DMS79 treated with DMSO at 0.1 percent for 48 hours (cell line): ENCODE measurements around the gene TYW1.
"Not testable (repeated sequence)": the region's sequence is repeated elsewhere in the genome, so short reads cannot be mapped to it uniquely, and the experiment has no call there.

ENCODE experiments used
- DNase-seq: peaks from one replicate; lab custom pipeline; 2025; lab: John Stamatoyannopoulos, UW

TYW1 gene

DNA sequence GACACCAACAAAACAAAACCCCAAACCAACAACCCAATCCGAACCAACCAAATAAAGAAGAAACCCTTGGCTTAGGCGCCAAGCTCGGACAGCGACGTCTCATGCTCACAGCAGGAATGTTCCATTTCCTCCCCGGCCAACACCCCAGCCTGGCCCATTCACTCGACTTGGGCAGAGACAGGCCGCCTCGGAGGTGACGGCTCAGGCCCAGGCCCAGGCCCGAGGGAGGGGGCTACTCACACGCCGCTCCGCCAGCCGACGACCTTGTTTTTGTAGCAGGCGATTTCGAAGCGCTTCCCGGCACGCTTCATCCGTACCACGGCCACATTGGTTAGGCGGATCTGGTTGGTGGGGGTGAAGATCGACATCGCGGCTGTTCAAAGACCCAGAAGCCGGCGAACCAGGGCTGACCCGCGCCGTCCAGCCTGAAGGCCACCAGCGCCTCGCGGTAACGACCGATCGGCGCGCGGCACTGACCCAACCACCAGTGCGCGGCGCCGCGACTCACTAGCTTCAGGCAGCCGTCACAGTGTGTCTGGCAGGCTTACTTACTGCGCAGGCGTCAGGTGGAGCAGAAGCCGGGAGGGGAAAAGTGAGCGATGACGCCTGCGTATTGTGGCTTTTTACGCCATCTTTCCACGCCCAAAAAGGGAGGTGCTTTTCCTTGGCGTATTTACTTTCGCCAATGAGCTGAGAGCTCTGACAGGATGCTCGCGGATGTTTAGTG lies 1.4 kb upstream of the TYW1 start, which contains the start of gene SBDS:
TSS of gene SBDS (minus strand) at position 537 of the 727 bp plus-strand sequence. CDS start at position 368, 169 bp downstream.
- DNase-seq, result peak; percentile 95

DNA sequence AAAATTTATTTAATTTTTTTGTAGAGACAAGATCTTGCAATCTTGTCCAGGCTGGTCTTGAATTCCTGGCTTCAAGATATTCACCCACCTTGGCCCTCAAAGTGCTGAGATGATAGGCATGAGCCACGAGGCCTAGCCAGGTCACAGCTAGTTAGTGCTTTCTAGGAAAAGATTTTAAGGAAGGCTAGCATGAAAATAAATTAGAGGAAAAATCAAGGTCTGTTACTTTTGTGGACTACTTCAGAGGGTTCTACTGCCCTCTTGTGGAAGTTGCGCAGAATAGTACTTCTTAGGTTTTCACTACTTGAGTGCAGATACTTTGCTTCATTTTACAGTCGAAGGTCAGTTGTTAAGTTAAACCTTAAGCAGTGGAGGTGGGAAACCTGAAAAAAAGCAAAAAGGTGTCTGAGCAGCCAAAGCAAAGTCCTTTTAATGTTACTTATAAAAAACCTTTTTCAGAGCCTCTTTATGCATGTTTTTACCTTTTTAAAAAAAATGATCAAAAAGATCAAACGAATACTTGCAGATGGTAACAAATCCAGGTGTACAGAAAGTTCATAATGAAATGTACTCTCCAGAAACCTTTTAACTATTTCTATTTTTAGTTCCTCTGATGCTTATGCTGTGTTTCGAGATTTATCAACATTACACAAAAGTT lies 4.1 kb downstream of the TYW1 start:
- peak; percentile 31 for DNase-seq

DNA sequence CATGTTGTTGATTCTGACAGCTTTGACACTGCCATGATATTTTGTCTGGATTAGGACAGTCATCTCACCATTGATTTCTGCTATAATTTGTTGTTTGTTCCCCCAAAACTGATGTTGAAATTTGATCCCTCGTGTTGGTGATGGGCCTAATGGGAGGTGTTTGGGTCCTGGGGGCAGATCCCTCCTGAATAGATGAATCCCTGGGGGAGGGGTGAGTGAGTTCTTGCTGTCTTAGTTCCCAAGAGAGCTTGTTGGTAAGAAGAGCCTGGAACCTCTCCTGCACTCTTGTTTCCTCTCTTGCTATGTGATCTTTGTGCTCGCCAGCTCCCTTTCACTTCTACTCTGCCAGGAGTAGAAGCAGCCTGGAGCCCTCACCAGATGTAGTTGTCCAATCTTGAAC lies 7.5 kb downstream of the TYW1 start:
- DNase-seq, result not testable (repeated sequence)

DNA sequence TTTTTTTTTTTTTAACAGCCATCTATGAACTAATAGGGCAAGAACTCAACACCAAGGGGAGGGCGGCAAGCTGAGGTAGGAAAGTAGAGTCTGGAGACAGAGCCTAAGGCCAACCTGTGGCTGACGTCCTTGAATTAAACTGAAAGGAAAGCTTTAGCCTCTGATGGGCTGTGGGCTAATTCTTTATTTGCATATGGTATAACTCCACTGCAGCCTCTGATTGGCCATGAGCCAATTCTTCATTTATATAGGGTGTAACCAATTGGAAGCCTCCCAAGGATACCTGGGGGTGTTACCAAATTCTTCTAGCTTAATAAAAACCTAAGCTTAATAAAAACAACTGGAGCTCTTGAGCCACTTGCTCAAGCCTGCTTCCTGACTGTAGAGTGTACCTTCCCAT lies 10.3 kb downstream of the TYW1 start:
- DNase-seq, result no peak

DNA sequence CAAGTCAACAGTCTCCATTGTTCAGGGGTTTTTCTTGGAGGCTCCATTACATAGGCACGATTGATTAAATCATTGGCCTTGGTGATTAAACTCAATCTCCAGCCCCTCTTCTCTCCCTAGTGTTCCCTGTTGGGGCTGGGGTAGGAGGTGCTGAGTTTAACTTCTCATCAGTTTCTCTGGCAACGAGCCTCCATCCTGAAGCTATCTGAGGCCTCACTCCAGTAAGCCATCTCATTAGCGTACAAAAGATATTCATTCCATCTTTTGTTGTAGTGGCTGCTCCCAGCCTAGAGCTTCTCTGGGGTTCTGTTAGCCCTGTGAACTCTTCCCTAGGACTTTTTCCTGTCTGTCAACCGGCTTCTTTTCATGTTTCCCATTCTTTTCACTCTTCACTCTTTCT lies 11.6 kb downstream of the TYW1 start:
- no peak for DNase-seq

DNA sequence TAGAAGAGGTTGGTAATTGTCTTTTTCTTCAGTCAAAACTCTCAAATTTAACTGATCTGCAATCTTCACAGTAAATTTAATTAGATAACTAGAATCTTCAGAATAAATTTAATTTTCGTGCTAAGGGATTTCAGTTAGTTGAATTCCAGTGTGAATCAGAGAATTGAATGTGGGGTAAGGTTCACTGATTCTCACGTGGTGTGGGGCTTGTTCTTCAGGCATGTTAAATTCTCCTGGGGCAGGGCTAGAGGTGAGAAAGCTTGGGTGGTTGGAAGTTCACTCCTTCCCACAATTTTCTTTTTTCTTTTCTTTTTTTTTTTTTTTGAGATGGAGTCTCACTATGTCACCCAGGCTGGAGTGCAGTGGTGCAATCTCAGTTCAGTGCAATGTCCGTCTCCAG lies 13.0 kb downstream of the TYW1 start:
- not testable (repeated sequence) for DNase-seq

DNA sequence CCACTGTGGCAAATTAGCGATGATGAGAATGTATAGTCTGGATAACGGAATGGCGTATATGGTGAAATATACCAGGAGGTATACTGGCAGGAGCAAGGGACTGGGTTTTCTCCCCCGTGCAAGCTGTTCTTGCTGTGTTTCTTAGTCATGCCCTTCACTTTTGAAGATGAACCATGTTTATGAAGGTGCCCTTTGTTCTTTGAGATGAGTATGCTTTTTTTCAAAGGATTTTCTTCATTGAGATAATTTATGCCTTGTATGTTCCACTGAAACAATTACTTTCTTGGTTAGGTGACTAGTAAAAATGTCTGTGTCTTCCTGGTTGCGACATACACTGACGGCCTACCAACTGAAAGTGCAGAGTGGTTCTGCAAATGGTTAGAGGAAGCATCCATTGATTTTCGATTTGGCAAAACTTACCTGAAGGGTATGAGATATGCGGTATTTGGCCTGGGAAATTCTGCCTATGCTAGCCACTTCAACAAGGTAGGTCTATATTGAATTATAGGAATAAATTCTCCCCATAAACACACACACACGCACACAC lies 17.5 kb downstream of the TYW1 start:
- DNase-seq, result not testable (repeated sequence)

DNA sequence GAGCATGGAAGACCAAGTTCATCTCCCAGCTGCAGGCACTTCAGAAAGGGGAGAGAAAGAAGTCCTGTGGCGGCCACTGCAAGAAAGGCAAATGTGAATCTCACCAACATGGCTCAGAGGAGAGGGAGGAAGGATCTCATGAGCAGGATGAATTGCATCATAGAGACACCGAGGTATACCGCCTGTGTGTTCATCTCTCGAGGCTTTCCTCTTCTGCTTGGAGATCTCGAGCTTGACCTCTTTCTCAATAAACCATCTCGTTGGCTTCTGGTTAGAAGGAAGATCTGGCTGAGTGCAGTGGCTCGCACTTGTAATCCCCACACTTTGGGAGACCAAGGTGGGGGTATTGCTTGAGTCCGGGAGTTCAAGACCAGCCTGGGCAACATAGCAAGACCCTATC lies 21.3 kb downstream of the TYW1 start:
- DNase-seq, result not testable (repeated sequence)

DNA sequence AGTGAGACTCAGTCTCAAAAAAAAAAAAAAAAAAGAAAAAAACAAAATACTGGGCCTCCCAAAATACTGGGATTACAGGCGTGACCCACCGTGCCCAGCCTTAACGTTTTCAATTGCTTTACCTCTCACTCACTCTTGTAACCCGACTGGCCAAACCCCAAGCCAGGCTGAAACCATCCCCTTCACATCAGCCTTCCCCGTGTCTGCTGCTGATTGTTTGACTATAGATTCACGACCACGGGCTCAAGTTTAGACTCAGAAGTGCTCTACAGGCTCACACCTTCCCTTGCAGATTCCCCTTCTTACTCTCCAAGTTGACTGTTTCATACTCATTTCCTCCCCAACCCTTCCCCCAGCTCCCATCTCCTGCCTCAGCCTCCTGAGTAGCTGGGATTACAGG lies 22.3 kb downstream of the TYW1 start:
- no peak for DNase-seq

DNA sequence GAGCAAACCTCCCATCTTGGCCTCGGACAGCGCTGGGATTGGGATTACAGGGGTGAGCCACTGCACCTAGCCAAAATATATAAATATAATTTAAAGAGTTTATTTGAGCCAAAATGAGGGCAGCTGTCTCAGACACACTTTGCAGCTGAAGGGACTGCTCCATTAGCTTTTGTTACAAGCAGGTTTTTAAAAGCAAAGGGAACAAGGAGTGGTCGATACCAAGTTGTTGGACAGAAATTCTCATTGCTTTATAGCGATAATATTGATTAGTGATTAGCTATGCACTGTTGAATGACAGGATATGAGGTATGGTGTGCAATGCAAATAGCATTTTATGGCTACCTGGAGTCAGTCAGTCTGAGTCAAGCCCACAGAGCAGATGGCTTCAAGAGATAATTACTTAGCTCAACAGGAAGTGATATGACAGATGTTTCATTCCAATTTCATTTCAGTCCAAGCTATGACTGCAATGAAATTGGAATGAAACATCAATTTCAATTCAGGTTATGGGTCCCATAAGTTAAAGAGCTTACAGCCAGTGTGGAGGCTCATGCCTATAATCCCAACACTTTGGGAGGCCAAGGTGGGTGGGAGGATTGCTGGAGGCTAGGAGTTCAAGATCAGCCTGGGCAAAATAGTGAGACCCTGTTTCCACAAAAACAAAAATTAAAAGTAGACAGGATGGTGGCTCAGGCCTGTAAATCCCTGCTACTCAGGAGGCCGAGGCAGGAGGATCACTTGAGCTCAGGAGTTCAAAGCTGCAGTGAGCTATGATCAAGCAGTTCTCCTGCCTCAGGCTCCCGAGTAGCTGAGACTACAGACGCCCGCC lies 23.1 kb downstream of the TYW1 start:
- no peak for DNase-seq

DNA sequence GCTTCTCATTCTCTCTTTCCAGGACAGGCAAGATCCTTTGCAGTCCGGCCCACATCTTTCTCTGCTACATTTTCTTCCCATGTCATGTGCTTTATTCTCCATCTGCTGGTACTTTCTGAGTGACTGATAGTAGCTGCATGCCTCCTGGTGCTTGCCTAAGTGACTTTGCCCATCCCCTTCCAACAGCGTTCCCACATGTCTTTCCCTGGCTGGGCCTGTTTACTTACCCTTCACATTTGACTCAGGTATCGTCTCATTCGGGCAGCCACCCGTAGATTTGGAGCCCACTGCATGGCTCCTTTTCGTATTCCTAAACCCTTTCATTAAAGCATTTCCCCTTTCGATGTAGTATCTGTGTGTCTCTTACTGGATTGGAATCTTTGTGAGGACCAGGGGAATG lies 24.6 kb downstream of the TYW1 start:
- no peak for DNase-seq

DNA sequence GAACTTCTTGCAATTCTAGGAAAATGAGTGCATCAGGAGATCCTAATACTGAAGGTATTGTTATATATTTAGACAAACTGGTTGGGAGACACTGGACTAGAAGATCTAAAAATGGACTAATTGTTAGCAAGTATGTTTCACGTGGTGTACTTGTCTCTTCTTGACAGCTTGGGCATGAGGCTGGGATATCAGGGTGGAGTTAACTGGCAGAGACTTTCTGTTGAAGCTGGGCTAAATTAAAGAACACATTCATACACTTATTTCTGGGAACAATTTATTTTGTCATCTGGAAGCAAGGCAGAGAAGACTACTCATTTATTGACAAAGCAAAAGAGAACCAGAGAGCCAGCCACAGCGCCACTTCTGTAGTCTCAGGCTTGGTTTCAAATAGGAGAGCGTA lies 25.9 kb downstream of the TYW1 start:
- no peak for DNase-seq

DNA sequence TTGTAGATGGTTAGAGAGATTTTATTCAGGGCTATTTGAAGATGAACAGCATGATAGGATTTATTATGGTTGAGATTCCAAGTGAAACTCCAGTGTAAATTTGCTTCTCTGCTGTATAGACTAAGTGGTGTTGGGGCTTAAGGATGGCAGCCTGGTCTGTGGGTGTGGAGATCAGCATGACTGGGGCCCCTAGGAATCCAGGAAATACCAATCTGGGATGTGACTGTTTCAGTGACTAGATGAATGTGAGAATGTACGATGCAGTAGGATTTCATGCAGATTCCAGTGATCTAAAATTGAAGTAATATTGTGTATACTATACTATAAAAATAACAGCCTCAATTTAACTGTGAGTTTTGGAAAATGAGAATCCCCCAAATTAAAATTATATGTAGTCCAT lies 28.8 kb downstream of the TYW1 start:
- DNase-seq, result not testable (repeated sequence)

DNA sequence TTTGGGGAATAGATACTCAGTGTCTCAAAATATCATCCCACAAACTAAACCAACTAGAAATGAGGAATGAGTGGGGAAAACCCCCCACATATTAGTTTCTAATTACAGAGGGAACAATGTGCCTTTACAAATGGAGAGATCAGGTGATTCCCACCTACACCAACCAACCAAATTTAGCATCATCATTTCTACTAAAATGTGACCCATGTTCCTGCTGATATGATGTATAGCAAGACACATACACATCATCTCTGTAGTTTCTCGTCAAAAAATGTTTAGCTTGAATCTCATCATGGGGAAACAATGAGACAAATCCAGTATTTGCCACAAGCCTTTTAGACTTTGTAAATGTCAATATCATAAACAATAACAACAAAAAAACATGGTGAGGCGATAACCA lies 35.1 kb downstream of the TYW1 start:
- not testable (repeated sequence) for DNase-seq

DNA sequence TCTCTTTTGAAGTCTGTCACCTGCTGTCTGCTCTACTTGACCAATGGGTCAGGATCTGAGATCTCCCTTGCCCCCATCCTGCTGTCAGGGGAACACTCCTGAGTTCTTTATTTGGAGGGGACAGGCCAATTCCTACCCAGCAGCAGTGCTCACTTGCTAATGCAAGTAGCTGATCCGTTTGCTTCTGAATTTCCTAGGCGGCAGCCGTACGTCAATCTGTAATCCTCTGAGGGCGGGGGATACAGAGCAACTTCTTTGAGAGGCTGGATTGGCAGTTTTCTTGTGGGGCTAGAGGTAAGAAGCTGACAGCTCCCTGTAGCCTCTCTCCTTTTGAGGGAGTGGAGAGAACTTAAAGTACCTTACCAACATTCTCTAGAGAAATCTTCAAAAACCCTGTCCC lies 36.6 kb downstream of the TYW1 start:
- DNase-seq, result no peak

DNA sequence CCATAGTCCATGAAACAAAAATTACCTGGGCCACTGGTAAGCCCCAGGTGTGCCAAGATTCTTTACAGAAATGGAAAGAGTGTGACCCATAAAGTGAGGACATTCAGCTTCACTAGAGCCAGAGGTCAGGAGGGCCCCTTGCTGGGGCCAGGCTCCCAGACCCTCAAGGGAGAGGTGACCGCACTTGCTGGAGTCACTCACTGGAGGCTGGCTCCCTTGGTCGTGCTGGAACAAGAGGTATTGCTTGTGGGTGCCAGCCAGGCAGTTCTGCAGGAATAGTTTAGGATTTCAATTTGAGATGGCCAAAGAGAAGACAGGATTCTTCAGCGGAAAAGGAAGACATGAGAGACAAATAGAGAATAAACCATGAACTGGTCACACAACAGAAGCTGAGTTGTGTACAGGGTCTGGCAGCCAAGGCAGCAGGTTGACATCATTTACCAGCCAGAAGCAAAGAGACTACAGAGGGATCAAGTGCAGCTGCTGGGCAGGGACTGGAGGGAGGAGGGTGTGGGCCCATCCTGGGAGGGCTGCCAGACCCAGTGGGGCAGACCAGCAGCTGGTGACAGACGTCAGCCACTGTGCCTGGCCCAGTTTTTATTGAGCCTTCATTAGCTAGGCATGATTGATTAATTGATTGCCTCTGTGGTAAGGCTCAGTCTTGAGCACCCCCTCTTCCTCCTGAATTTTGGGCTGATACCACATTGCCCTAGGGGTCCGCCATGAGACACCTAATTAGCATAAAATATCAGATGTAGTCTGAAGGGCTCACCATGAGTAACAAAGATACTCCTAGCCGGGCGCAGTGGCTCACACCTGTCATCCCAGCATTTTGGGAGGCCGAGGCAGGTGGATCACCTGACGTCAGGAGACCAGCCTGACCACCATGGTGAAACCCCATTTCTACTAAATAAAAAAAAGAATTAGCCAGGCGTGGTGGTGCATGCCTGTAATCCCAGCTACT lies 40.1 kb downstream of the TYW1 start:
- peak; percentile 28 for DNase-seq

DNA sequence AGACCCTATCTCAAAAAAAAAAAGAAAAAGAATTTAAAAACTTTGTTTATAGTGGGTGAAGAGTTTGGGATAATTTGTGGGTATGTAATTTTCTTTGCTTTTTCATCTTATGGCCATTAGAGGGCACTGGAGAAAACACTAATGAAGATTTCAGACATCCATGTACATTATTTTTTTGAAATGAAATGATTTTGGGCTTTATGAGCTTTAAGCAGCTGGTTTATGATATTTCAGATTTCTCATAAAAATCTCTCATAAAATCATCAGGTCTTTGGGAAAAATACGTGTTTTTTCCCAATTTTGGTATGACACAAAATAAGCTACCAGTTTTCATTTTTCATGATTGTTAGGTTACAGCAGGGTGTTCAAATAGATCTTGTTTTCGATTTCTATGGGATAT lies 44.2 kb downstream of the TYW1 start:
- not testable (repeated sequence) for DNase-seq

DNA sequence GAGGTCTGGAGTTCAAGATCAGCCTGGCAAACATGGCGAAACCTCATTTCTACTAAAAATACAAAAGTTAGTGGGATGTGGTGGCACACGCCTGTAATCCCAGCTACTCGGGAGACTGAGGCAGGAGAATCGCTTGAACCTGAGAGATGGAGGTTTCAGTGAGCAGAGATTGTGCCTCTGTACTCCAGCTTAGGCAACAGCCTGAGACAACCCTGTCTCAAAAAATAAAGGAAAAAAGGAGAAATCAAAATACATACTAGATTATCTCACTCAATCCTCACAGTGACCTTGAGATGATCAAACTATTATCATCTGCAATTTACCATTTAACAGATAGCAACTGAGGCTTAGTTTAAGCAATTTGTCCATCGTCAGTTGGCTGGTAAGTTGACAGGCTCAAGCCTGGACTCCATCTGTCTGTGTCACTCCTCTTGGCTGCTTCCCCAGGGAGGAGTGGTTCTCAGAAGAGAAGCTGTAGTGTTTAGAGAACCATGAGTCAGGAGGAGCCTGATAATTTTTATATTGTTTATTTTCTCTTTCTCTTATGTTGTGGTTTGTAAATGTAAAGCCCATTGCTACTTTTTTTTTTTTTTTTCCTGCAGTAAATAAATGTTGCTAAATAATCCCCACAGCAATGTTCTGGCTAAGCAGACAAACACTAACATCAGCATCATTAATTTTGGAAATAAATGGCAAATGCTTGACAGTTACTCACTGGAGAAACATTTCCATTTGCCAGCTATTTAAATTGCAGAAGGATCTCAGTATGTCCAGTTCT lies 46.3 kb downstream of the TYW1 start:
- peak; percentile 39 for DNase-seq

DNA sequence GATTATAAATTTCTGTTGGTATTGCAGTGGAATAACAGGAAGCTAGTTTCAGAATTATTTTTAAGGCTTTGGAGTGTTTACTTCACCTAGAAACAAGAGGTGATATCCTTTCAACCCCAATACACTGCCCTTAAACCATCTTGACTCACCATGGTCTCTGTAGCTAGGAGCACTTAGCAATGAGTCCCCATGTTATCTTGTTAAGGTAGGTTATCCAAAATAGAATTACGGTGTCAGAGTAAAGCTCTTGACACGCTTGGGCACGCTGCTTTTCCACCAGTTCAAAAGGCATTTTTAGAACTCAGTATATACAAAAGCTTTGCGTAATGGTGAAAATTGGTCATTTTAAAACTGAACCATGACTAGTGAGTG lies 46.9 kb downstream of the TYW1 start:
- DNase-seq, result not testable (repeated sequence)

DNA sequence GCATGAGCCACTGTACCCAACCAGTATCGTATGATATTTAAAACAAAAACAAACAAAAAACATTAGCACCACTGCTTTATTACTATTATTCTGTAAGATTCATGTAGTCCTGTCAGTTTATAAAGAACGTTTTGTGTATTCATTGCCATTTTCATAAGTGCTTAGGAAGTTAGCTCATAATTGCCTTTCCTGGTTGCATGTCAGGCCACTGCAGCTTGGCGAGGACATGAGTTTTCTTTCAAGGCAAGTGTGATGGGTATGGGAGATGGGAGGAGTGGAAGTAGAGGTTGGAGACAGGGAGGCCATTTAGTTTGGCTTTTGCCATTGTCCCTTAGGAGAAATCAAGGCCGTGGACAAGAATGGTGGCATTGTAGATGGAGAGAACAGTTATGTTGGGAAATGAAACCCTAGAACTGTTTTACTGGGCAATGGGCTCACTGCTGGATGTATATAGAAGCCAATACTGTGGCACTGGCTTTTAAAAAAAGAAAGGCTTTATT lies 48.9 kb downstream of the TYW1 start:
- no peak for DNase-seq
